SK-N-MC (cell line): ENCODE measurements around the gene PCSK6.

ENCODE experiments used
- EZH2 ChIP-seq: fragments of 200-600 bp; sonication (generic); IDR thresholded peaks from one replicate; pipeline ENCODE4 v1.6.1; 2017; ENCODE audit warnings: antibody characterized with exemption
- FOXP2 ChIP-seq: optimal IDR thresholded peaks from 2 replicates; pipeline ENCODE3; 2011; ENCODE audit warnings: mild to moderate bottlenecking, moderate library complexity; ENCODE audit not compliant: insufficient read depth; ENCODE audit errors: extremely low read length, control extremely low read depth
- POLR2AphosphoS5 ChIP-seq: IDR thresholded peaks from 2 replicates; pipeline ENCODE4 v1.6.1; 2012; ENCODE audit warnings: mild to moderate bottlenecking, low read depth, low read length, borderline replicate concordance

GRCh38 chr15:101272584-101272983 lies 216.9 kb downstream of the PCSK6 start:
- TF ChIP-seq EZH2, result no peak
- TF ChIP-seq POLR2AphosphoS5, result no peak
- TF ChIP-seq FOXP2, result no peak
